ENCODE results near the gene NEO1.
A peak's percentile ranks its signal among the peaks of the same experiment; 100 is the strongest.

Gene NEO1

DNA sequence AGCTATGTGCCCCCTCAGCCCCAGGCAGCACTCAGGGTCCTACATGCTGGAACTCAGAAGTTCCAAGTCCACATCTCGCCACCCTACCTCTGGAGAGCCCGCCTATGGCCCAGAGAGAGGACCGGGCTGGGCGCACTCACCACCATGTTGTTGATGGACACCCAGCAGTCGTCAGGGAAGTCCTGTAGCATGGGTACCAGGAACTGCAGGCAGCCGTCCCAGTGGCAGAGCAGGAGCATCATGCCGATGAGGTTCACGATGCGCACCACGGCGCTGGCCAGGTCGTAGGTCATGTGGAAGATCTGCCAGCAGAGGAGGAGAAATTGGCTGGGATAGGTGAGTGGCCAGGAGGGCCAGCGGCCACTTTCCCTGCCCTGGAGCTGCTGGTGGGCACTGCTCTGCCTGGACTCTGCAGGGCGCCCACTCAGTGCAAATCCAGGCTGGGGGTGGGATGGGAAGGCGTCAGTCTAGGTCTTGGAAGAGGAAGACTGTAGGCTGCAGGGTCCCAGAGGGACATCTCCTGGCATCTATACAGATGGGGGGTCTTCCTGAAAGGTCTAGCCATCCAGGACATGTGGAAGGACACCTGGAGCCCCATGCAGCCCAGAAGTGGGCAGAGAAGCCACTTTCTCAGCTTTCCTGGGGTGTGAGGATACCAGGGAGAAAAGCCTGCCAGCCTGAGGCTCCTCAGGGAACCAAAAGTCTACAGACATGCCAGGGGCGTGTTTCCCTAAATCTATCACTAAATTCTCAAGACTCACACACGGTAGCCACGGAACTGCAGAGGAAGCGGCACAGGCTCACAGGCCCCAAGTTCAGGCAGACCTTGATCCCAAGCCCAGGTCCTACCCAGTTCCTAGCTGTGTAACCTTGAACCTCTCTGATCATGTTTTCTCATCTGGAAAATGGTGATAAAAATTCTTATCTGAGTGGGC, 280.0 kb downstream of the NEO1 start:
- DNase-seq (ENCODE audit: low read depth), result no peak

- no peak for DNase-seq (ENCODE audit: low read depth)
These were observed 280.7 kb downstream of the NEO1 start for GRCh38 chr15:73333001-73333400.

DNA sequence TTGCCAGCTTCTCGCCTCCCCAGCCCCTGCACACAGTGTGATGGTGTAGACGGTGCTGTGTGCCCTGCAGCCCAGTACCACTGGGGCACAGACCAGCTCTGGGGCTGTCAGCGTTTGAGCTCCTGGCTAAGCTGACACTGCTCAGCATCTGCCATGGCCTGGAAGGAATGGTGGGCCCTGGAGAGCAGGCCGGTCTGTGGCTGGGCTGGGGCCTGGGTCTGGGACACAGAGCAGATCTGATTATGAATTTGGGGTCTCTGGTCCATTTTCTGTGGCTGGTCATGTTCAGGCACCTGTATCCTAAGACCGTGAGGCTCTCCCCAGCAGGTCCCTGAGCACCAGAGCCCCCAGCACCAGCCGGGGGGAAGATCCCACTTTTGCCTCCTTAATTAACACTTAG, 281.8 kb downstream of the NEO1 start:
- no peak for DNase-seq (ENCODE audit: low read depth)

GRCh38 chr15:73335026-73335425, 282.8 kb downstream of the NEO1 start:
- no peak for DNase-seq (ENCODE audit: low read depth)

GRCh38 chr15:73335471-73335870, 283.2 kb downstream of the NEO1 start:
- no peak for DNase-seq (ENCODE audit: low read depth)

DNA sequence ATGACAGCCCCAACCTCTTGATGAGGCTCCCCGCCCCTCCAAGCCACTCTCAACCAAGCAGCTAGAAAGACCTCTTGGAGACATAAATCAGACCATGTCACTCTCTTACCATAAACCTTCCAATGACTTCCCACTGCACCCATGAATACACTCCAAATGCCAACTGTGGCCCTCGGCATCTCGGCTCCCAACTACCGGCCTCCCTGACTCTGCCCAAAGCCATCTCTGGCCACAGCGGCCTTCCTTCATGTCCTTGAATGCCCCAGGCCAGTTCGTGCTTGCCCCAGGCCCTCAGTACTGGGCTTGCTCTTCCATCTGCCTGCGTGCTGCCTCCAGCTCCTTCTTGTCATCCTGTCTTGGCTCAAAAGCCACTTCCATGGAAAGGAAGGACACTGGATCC, 284.5 kb downstream of the NEO1 start:
- DNase-seq (ENCODE audit: low read depth), result no peak

GRCh38 chr15:73337187-73337586, 284.9 kb downstream of the NEO1 start:
- DNase-seq (ENCODE audit: low read depth), result no peak

- no peak for DNase-seq (ENCODE audit: low read depth)
These were observed 285.8 kb downstream of the NEO1 start for GRCh38 chr15:73338058-73338457.

GRCh38 chr15:73338606-73339374, 286.5 kb downstream of the NEO1 start:
- no peak for DNase-seq (ENCODE audit: low read depth)

GRCh38 chr15:73340502-73341192, 288.4 kb downstream of the NEO1 start:
- DNase-seq (ENCODE audit: low read depth), result no peak

- no peak for DNase-seq (ENCODE audit: low read depth)
These were observed 289.8 kb downstream of the NEO1 start for GRCh38 chr15:73341886-73342600.

DNA sequence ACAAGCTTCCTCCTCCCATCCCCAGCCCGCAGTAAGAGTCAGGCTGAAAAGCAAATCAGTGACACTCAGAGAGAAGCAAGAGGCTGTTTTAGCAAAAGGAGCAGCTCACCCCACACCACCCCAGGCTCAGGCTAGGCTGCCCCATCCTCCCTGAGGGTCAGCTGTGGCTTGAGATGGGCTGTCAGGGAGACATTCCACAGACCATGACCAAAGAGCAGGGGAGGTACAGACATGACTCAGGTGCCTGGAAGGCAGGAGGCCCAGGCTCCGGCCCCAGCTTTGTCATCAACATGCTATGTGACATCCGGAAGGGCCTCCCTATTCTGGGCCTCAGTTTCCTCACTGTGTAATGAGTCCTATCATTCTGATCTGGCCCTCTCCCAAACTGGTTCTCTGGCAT, 291.8 kb downstream of the NEO1 start:
- DNase-seq (ENCODE audit: low read depth), result no peak

GRCh38 chr15:73345658-73346057, 293.4 kb downstream of the NEO1 start:
- DNase-seq (ENCODE audit: low read depth), result no peak

- peak; percentile 24 for DNase-seq (ENCODE audit: low read depth)
These were observed 294.6 kb downstream of the NEO1 start for GRCh38 chr15:73346735-73347312.

DNA sequence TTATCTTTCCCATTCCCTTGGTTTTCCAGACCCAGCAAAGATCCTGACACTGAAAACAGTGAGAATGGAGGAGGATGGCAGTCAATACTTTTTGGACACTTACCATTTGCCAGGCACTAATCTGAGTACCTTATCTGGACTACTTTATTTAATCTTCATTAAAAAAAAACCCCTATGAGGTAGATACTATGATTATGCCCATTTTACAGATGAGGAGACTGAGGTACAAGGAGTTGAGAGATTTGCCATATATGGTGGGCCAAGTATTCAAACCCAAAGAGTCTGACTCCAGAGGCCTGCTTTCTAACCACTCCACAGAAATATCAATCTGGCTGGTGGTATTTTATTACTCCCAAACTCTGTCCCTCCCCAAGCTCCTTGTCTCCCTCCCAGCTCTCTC, 296.9 kb downstream of the NEO1 start:
- DNase-seq (ENCODE audit: low read depth), result no peak

DNA sequence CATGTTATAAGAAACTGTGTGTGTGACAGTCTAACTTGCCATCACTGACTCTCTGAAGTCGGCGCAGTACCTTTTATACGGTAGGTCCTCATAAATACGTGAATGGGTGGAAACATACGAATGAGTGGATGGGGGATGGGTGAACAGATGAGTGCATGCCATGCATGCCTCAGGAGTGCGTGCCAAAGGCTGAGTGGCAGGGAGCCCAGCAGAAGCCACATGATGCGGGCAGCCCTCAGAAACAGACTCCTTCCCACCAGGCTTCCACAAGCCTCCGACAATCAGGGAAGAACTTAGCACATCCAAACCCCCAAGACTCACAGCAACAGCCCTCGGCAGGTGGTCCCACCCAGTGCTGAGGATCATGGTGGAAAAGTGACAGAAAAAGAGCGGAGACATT, 299.8 kb downstream of the NEO1 start:
- DNase-seq (ENCODE audit: low read depth), result no peak

DNA sequence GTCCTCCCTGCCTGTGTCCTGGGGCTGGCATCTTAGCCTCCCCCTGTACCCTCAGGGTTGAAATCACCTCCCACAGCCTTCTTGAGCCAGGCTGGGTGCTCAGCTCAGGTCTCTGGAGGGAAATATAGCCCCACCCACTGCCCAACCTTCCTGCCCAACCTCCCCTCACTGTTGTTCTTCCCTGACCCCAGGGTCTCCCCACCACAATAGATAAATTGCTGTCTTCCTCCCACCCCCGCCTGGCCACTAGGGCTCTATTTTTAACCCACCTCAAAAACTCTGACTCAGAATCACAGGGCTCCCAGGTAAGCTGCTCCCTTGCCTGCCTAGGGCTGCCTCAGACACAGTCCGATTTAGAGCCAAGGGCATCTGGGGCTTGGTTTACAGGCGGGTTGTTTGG, 301.5 kb downstream of the NEO1 start:
- DNase-seq (ENCODE audit: low read depth), result no peak

GRCh38 chr15:73354241-73354640, 302.0 kb downstream of the NEO1 start:
- no peak for DNase-seq (ENCODE audit: low read depth)
